Measurements from ENCODE around the gene SERPINB4.
"Not testable (repeated sequence)": the region's sequence is repeated elsewhere in the genome, so short reads cannot be mapped to it uniquely, and the experiment has no call there.

The SERPINB4 gene

GRCh38 chr18:63644142-63644541 lies at the start of gene SERPINB4:
TSS of gene SERPINB4 (minus strand) at chr18:63644256. CDS start at chr18:63643577, 679 bp downstream.
- in situ Hi-C loops (cut with MboI; ENCODE audit: low sequenced_read_pairs): not testable (repeated sequence)

DNA sequence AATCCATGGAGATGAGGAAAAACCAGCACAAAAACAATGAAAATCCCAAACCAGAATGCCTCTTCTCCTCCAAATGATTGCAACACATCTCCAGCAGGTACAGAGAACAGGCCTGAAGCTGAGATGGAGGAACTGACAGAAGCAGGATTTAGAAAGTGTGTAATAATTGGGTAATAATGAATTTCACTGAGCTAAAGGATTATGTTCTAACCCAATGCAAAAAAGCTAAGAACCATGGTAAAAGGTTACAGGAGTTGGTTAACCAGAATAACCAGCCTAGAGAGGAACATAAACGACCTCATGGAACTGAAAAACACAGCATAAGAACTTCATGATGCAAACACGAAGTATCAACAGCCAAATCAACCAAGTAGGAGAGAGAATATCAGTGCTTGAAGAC lies 45.0 kb upstream of the SERPINB4 start:
- in situ Hi-C loops (cut with MboI; ENCODE audit: low sequenced_read_pairs): no loop called here

DNA sequence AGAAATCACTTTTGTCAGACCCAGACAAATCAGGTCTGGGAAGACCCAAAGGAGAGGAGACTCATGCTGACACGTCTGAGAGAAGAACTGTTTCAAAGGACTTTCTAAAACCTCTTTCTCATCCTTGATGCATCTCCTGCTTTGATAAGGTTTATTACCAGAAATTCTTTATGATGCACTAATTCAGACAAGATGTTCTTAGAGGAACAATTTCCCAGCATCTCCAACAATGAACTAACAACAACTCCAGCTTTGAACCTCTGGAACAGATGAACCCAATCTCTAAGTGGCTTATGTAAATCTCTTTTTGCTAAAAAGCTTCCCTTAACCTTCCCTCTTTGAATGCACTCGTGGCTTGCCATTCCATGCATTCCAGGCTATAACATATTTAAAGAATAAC lies 42.8 kb upstream of the SERPINB4 start:
- in situ Hi-C loops (cut with MboI; ENCODE audit: low sequenced_read_pairs): no loop called here

- in situ Hi-C loops (cut with MboI; ENCODE audit: low sequenced_read_pairs): no loop called here
Measured at GRCh38 chr18:63684718-63685117, 40.7 kb upstream of the SERPINB4 start.

DNA sequence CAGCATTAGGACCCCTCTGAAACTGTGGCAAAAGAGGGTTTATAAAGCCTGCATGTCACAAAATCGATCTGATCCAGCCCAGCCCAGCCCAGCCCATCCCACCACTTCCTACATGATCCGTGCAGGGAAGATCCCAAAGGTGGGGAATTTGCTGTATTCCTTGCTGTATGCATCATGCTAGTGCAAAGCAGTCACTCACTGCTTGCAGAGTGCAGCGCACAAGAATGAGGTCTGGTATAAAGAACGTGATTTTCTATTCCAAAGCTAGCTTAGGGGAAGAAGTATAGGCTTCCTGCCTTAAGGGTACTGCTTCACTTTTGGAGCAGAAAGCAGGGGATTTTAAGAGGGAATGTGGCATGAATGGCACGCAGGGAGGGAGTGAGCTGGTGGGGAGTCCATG lies 39.8 kb upstream of the SERPINB4 start:
- in situ Hi-C loops (cut with MboI; ENCODE audit: low sequenced_read_pairs): no loop called here

- in situ Hi-C loops (cut with MboI; ENCODE audit: low sequenced_read_pairs): no loop called here
Measured at GRCh38 chr18:63683152-63683551, 39.1 kb upstream of the SERPINB4 start.

DNA sequence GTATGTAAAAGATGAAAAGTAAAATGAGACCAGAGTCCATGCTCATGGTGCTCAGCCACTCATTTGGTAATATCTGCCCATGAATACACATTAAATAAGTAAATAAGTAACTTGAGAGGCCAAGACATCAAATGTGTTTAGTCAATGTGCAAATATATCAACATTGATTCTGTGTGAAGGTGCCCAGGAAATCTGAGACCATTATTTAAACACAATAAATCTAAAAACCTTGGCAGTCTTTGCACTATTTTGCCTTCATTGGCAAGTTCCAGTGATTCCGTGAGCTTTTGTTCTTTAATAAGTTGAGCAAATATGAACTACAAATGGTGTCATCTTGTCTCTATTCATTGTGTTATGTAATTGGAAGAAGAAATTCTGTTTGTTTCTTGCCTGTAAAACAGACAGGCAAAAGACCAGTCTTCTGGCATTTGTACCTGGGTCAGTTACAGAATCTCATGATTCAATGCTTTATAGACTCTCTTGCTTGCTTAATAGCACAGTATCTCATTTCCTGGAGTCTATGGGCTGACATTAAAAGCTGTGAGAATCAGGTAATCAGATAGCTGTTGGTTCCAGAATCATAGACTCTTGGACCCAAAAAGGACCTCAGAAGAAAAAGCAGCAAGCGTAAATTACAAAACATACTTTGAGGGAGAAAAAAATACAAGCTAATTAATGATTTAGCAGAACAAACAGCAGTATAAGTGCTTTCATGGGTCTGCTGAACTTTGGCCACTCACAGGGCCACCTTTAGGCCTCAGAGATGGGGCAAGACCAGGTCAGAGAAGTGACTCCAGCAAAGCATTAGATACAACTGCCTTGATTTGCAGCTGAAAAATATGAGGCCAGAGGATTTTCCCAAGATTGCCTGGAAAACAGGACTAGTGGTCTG lies 37.6 kb upstream of the SERPINB4 start:
- in situ Hi-C loops (cut with MboI; ENCODE audit: low sequenced_read_pairs): no loop called here

DNA sequence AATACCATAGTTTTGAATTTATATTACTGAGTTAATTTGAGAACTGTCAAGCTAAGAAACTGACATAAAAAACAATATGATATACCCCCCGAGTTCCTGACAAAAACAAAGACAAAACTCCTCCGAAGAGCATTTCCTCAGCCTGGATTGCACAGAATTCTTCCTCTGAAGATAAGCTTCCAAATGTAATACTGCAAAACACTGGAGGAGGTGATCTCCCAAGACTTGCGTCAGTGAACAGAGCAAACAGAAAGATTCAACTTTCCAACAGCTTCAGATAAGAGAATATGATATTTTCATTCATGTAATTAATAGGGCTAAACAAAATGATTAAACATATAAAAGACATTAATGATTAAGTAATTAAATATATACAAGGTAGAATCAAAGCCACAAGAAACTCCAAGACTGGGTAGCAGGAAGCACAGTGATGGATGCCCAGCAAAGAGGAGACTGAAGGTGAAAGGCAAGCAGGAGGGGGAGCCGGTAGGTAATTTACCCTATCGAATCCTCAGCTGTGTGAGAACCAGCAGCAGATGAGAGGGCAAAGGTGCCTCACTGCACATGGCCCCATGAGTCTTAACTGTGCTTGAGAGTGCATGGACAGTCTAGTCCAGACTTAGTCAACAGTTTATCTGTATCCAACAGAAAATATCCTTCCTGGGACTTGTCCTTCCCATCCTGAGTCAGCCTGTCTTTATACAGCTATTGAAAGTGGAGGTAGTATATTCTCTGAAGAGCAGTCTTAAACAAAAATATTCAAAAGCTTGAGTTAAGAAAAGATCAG lies 36.0 kb upstream of the SERPINB4 start:
- in situ Hi-C loops (cut with MboI; ENCODE audit: low sequenced_read_pairs): no loop called here

DNA sequence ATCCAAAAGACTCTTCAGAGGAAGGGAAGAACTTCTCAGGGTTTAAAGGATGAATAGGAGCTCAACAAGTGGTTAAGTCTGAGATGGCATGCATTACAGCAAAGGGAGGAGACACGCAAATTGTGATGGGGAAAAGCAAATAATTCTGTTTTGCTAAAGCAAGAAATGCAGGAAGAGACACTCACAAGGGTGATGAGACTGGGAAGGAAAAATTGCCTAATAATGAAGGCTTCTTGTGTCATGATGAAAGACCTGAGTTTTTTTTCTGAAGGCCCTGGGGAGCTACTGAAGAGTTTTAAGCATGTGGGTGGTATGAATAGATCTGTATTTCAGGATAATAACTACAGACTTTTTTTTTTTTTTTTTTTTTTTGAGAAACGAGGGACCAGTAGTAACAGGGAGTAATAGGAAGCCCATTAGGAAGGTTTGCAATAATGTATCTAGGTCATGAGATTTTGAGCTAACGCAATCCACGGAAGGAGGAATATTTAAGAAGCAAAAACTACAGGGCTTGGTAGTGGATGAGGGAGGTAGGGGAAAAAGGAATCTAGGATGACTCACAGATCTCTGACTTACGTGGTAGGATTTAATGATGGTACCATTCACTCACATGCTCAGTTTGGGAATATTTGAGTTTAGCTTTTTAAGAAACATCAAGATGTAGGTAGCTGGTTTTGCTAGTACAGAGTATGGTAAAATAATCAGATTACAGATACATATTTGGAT lies 33.6 kb upstream of the SERPINB4 start:
- in situ Hi-C loops (cut with MboI; ENCODE audit: low sequenced_read_pairs): no loop called here

DNA sequence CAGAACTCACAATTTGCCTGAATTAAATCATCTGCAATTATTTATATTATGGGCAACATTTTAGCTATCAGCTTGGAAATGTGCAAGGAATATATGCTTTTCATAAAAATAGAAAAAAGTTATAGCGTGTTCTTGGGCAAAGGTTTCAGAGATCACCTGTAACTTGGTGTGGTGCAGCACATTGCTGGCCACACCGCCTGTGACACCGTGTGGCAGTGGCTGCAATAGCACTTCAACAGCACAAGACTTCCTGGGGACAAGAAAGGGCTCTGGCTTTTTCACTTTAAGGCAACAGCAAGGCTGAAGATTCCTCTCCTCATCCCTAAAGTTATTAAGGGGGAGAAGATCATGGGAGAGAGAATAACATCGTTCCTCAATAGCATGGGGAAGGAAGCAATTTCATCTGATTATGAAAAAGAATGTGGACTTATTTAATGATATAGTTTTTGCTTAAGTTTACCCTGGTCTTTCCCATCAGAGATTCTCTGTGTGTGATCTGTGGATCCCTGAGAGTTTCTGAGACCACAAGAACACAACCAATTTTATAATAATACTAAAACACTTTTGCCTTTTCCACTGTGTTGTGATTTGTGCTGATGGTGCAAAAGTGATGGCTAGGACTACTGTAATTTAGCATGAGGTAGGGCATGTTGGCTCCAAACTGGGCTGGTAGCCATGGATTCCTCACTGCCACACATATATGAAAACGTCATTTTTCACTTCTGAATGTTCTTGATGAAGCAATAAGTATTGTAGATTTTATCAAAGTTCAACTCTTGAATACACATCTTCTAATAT lies 32.7 kb upstream of the SERPINB4 start:
- in situ Hi-C loops (cut with MboI; ENCODE audit: low sequenced_read_pairs): no loop called here

- in situ Hi-C loops (cut with MboI; ENCODE audit: low sequenced_read_pairs): no loop called here
Measured at GRCh38 chr18:63664571-63664970, 20.5 kb upstream of the SERPINB4 start.

DNA sequence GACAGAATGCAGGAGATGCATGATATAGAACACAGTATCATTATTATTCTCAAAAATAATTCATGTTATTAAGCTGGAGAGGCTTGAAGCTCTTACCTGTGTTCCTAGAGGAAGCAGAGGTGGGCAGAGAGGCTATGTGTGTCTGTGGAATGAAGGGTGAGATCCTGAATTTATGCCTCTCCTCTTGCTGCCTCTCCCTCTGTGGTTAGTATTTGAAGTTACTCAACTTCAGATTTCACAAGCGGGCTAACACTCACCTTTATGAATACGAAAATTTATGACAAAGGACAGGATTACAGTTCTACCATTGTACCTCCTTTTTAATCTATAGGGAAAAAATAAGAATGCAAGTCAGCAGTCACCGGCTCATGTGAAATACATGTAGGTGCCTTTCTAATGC lies 17.7 kb upstream of the SERPINB4 start, which contains the start of gene SERPINB3:
SERPINB3 (minus strand) TSS at position 144 of the 400 bp plus-strand sequence. CDS start 677 bp downstream, outside the sequence.
- in situ Hi-C loops (cut with MboI; ENCODE audit: low sequenced_read_pairs): not testable (repeated sequence)

DNA sequence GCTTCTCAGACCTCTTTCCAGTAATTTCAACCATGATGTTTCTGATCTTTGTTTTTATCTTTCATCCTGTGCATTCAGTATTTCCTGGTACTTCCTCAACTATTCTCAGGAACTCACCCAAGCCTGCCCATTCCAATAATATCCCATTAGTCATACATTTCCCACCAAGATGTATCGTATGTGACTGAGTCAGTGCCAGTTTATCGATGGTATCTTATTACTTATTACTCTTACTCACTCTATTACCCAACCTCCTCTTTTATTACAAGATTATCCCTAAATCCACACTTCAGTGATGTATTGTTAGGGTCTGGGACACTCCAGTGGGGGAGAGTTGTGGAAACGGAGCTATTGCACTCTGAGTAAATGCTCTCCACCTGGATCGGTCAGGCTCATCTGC lies 14.9 kb upstream of the SERPINB4 start:
- in situ Hi-C loops (cut with MboI; ENCODE audit: low sequenced_read_pairs): not testable (repeated sequence)

DNA sequence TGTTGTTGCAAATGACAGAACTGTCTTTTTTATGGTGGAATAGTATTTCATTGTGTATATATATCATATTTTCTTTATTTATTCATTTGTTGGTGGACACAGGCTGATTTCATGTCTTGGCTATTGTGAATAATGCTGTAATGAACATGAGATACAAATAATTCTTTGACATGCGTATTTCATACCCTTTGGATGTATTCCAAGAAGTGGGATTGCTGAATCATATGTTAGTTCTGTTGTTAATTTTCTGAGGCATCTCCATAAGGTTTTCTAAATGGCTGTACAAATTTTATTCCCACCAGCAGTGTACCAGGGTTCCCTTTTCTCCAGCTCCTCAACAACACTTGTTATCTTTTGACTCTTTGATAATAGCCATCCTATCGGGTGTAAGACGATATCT lies 6.2 kb upstream of the SERPINB4 start:
- in situ Hi-C loops (cut with MboI; ENCODE audit: low sequenced_read_pairs): not testable (repeated sequence)

- in situ Hi-C loops (cut with MboI; ENCODE audit: low sequenced_read_pairs): no loop called here
Measured at GRCh38 chr18:63648241-63648640, 4.2 kb upstream of the SERPINB4 start.

DNA sequence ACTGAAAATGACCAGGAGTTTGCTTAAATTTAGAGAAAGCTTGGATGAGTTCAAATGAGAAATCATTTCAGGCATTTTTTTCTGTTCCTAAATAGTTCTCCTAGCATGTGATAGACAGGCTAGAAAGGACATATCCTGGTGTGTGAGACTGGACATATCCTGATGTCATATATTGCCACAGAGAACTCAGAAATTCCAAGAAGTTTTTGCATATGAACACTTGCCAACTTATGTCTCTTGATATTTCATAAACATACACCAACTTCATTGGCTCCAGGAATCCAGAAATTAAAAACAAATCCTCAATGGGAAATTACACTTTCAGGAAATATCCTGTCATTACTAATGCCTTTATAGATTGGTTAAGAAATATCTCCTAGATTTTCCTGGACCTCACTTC lies 2.9 kb upstream of the SERPINB4 start:
- in situ Hi-C loops (cut with MboI; ENCODE audit: low sequenced_read_pairs): no loop called here

DNA sequence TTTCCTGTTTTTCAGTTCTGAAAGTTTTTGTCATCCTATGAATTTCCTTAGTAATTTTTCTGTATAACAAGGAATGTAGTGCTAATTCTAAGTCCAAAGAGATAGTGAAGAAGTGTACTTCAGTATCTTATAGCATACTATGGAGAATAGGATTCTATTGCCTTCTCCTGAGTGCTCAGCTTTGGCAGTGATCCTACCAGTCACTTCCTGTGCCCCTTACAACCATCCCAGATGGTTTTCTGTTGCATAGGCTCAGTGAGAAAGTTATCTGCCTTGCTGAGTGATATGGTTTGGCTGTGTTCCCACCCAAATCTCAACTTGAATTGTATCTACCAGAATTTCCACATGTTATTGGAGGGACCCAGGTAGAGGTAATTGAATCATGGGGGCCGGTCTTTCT lies 638 bp upstream of the SERPINB4 start:
- in situ Hi-C loops (cut with MboI; ENCODE audit: low sequenced_read_pairs): not testable (repeated sequence)

- in situ Hi-C loops (cut with MboI; ENCODE audit: low sequenced_read_pairs): not testable (repeated sequence)
Measured at GRCh38 chr18:63642668-63643356, 1.2 kb downstream of the SERPINB4 start.

DNA sequence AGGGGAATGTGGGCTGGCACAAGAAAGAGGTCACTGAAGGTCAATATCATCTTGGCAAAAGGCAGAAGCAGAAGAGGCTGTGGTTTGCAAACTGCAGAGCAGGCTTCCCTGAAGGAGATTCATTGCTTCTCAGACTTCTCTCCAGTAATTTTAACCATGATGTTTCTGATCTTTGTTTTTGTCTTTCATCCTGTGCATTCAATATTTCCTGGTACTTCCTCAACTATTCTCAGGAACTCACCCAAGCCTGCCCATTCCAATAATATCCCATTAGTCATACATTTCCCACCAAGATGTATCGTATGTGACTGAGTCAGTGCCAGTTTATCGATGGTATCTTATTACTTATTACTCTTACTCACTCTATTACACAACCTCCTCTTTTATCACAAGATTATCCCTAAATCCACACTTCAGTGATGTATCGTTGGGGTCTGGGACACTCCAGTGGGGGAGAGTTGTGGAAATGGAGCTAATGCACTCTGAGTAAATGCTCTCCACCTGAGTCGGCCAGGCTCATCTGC lies 2.8 kb downstream of the SERPINB4 start:
- in situ Hi-C loops (cut with MboI; ENCODE audit: low sequenced_read_pairs): not testable (repeated sequence)

- in situ Hi-C loops (cut with MboI; ENCODE audit: low sequenced_read_pairs): no loop called here
Measured at GRCh38 chr18:63637703-63638102, 6.4 kb downstream of the SERPINB4 start.
